Erythroblast (primary cell): ENCODE data around the gene LMO1.

Source experiments
- DNase-seq, 2 experiments: peaks; one replicate each; lab custom pipeline; 2025; lab: John Stamatoyannopoulos, UW
- GATA1 ChIP-seq: IDR thresholded peaks from 2 replicates; pipeline ENCODE4 v1.6.1; 2011; ENCODE audit warnings: low read depth, mild to moderate bottlenecking, control low read depth, low read length, moderate library complexity
- POLR2A ChIP-seq: IDR thresholded peaks from 2 replicates; pipeline ENCODE4 v1.6.1; 2011; ENCODE audit warnings: mild to moderate bottlenecking, low read length

Gene LMO1

DNA sequence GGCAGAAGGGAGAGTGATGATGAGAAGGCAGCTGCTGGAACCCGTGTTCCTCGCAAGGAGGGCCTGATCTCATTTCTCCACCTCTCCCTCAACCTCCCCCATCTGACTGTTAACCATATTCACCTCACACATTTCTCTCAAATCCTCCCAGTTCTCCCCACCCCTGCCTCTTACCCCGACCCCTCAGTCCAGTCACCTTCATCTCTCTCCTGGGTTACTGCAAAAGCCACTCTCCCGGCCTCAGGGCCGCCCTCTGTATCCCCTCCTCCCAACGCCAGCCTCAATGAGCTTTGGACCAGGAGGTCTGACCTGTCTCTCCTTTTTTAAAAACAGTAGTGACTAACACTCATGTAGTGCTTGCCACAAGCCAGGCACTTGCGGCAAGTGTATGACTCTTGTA, 29.5 kb upstream of the LMO1 start:
- DNase-seq: no peak
- TF ChIP-seq POLR2A (no peak), GATA1 (no peak)

DNA sequence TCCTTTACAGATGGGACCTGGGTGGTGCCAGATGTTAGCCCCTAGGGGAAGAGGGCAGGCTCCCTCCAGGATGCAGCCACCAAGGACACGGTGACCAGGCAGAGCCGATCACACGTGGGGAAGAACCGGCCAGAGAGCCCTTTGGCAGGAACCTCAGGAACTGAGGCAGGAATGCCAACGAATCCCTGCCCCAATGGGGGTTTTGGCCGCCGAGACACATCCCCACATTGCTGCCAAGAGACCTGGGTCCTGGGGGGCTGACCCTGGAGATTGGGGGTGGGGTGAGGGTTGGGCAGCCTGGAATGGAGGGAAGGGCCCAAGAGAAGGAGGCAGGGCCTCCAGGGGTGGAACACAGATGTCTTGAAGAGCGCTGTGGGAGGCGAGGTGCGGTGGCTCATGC, 28.7 kb upstream of the LMO1 start:
- TF ChIP-seq POLR2A (no peak), GATA1 (no peak)
- no peak for DNase-seq

DNA sequence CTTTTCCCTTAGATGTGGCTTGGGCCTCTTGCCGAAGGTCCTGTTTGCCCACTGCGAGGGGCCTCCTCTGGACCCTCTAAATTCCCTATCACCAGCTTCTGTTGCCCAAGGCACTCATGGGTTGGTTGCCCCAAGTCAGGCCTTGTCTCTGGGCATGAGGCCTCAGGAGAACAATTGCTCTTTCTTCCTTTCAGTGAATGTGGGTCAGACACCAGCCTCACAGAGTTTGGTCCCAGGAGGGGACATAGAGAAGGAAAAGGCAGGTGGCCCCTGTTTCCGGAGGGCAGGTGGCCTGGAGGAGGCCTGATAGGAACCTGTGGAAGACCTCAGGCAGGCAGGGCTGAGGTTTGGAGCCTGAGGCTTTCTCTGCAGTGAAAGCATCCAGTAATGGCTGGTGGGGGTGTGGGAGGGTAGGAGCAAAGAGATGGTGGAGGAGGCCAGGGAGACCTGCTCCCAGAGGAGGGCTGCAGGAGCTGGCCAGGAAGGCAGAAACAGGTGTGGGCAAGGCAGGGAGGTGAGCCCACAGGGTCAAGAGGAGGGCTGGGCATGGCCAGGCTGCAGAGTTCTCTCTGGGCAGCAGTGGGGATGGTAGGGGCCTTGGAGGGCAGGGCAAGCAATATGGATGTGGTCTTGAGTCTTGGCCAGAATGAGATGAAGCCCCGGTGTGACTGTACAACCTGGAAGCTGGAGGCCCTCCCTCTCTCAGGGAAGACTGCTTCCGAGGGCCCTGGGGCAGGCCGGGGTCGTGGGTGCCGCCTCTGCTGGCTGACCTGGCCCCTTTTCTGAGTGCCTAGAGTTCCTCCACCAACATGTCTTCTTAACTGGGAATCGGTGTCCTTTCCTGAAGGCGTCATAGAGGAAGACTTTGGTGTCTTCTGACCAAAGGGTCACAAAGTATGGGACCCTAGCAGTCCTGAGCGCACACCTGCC, 28.0 kb upstream of the LMO1 start:
- TF ChIP-seq GATA1: no peak
- TF ChIP-seq POLR2A: no peak
- no peak for DNase-seq

DNA sequence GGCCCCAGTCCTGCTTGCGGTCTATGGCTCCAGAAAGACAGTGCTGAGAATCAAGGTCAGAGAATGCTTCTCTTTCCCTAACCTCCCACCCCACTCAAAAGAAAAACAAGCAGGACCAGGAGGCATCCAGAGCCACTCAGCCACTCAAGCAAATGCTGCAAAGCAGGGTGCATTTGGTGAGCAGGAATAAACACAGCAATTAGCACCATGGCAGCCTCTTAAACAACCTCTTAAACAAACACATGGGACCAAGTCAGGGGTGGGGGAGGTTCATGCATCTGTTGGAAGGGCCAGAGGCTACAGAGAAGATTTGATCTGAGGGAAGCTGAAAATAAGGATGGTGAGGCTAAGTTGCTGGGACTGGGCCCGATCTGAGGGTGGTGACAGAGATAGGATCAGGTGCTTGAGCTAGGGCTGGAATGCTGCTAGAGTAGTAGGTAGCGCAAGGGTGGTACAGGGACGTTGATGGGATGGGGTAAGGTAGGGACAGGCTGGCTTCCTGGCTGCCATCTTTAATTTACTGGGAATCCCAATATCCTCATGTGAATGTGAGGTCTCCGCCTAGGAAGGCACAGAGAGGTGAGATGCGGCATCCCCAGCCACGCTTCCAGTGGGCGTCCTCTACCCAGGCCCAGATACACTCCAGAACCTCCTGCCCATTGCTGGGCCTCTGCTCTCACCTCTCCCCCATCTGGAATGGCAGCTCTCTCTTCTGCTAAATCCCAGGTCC, 26.6 kb upstream of the LMO1 start:
- TF ChIP-seq GATA1 (no peak), POLR2A (no peak)
- DNase-seq: no peak

DNA sequence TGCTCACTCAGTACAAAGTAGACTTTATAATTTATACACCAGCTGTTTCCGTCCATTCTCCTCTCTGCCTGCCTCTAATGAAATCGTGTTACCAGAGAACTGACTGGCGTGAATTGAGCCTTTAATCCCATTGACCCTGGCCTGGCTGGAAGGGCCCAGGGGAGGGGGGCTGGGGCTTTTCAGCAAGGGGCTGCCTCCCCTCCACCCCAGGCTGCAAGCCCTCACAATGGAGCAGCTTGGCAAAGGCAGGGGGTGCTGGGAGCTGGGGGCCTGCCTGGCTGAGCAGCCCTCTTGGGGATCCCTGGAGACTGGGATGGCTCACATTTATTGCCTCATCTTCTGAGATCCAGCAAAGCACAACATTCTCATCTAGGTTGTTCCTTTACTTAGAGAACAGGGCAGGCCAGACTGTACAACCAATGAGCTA, 25.8 kb upstream of the LMO1 start:
- no peak for DNase-seq
- TF ChIP-seq GATA1 (no peak), POLR2A (no peak)

DNA sequence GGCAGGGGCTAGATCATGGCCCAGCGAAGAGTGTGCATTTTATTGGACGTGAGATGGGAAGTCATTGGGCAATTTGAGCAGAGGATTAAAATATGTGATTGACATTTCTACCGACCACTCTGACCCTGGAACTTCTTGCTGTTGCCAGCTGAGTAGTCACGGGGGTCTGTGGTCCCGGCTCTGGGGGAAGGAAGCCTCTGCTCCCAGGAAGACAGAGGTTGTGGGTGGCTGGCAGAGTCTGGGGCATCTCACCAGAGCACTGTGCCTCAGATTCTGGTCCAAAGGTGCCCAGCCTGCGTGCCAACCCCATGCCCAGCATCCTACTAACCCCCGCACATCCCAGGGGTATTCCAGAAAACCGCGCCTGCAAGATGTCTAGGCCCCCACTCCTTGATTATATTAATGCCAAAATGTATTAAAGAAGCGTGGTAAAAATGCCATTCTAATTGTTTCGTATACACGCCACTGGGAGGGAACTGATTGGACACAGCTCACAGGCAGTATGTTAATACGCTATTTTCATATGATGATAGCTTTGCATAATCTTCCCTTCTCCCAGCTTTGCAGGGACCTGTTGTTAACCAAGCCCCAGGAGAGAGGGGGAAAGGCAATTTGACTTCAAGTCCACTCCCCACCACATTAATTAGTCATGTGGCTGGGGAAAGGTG, 25.3 kb upstream of the LMO1 start:
- TF ChIP-seq GATA1: no peak
- no peak for TF ChIP-seq POLR2A
- no peak for DNase-seq

DNA sequence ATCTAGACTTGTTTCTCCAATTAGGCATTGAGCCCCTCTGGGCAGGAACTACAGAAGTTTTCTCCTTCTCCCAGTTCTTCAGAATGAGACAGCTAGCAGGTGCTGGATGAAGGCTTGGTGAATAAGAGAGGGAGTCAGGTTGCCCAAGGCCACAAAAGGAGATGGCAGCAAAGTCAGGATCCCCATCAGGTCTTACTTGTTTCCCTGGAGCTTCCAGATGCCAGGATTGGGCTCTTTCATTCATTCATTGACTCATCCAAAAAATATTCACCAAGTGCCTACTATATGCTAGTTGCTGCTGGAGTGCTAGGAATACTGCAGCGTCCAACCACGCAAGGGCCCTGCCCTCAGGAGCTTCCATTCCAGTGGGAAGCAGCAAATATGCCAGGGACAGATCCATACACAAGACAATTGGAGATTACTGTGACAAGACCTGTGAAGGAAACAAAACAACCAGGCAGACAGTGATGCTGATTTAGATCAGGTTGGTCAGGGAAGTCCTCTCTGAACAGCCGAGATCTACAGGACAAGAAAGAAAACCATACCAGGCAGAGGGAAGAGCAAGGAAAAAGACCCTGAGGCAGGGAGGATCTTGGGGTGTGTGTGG, 24.6 kb upstream of the LMO1 start:
- DNase-seq: no peak
- TF ChIP-seq POLR2A (no peak), GATA1 (no peak)

DNA sequence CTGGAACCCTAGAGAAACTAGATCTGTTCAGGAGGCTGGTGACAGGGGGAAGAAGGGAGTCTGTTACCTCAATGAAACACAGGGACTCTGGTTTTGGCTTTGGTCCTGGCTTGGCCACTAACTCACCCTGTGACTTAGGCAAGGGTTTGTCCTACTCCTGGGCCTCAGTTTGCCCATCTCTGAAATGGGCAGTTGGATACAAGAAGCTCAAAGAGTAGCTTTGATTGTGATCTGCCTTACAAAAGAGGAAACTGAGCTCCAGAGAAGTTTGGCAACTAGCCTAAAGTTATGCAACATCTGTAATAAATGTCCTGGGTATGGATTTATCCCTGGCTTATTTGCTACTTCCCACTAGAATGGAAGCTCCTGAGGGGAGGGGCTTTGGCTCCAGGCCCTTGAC, 24.0 kb upstream of the LMO1 start:
- DNase-seq: no peak
- TF ChIP-seq POLR2A (no peak), GATA1 (no peak)

DNA sequence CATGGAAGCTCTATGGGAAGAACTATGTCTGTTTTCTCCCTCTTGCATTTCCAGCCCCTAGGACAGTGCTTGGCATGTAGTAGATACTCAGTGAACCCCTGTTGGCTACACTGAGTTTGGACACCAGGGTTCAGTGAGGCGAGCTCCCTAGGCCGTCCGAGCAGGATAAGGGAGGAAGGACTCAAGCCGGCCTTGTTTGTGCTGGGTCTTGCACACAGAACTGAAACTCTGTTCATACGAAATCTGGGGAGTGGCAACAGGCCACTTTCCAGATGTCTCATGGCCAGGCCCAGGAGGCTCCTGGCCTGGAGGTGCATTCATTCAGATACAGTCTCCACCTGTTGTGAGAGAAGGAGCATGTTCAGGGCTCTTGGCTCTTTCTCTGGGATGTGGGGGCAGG, 23.6 kb upstream of the LMO1 start:
- no peak for DNase-seq
- TF ChIP-seq POLR2A (no peak), GATA1 (no peak)

DNA sequence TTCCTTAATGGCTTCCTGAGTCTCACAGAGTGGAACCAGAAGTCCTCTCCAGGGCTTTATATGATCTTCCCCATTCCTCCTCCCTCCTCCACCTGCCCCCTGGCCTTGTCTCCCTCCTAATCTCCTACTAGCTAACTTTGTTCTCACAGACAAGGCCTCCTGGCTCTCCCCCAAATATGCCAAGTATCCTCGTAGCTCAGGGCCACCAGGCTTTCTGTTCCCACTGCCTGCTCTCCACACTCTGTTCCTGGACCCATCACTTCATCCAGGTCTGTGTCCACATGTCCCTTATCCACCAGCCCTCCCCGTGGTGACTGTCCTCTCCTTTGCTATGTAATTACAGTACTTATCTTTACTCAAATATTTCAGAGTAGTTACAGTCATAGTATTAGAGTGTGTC, 23.2 kb upstream of the LMO1 start:
- DNase-seq: no peak
- no peak for TF ChIP-seq POLR2A
- TF ChIP-seq GATA1: no peak

DNA sequence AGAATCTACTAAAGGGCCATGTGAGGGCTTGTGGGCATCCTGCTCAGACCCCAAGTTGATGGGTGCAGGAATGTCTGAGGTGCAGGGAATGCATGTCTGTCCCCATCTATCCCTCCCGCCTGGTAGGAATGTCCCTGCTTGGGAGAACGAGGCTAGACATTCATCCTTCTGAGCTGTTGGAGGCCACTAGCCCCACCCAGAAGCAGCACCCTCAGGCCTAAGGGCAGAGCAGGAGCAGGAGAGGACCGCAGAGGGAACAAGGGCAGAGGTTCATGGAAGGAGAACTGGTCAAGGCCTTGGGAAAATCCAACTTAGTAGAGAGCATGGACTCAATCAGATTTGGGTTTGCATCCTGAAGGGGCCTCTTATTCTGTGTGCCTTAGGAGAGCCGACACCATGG, 22.1 kb upstream of the LMO1 start:
- DNase-seq: no peak
- TF ChIP-seq GATA1 (no peak), POLR2A (no peak)

DNA sequence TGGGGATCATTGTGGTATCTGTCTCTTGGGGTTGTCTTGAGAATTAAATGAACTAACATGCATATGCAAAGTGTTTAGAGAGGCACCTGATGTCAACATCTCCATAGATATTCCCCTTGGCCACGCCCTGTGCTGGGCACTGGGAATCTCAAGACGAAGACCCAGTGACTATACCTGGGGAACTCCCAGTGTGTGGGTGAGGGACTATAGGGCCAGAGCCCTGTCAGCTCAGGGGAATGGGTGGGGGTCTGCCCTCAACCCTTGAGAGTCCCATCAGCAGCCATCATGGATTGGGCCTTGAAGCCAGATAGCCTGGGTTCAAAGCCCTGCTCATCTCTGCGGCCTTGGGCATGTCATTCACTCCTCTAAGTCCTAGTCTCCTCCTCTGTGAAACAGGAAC, 21.6 kb upstream of the LMO1 start:
- TF ChIP-seq POLR2A: no peak
- no peak for DNase-seq

DNA sequence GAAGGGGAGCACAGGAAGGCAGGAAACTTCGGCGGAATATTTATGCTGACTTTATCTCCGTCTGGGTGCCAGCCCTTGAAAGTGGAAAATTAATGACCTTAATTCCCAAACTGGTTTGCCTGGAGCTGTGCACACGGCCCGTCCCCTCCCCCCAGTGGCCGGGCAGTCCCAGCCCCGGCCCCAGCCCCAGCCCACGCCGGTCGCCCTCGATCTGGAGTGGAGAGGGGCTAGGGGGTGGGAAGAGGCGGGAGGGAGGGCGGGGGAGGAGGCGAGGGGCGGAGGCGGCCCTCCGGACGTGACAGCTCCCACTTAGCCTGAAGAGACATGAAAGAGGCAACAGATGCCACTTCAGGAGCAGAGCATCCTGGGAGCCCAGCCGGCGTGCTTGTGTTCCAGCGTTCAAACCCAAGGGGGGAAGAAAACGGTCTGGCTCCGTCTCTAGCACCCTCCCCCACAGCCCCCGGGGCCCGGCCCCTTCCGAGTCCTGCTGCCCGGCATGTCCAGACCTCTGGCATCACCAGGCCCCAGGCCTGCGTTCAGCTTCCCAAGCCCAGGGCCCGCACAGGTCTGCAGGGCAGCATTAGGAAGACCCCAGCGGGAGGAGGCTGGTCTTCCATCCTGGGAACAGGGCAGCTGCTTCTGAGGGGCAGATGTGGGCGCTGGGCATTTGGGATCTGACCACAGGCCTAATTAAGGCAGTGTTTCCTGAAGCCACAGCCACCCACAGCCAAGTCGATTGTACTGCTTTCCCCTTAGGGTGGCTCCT, 20.0 kb upstream of the LMO1 start:
- DNase-seq: no peak
- no peak for TF ChIP-seq POLR2A
- no peak for TF ChIP-seq GATA1
